ENCODE measurements around the gene AFMID.

DNA sequence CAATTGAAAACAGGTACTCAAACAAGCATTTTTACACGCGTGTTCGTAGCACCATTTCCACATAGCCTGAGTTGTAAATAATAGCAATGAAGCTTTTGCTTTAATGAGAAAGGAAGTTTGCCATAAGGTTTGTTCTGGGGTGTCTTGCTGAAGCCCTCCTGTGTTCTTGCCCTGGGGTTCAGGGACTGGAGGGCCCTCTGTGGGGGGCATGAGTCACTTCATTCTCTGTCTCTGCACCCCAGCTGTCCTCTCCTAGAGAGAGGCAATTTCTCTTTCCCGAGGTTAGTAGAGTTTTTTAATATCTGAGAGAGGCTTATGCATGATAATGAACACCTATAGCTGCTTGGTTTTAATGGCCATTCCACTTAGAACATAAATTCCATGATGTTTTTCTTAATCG, 9.6 kb downstream of the AFMID start:
- TF ChIP-seq, protein P1, sequence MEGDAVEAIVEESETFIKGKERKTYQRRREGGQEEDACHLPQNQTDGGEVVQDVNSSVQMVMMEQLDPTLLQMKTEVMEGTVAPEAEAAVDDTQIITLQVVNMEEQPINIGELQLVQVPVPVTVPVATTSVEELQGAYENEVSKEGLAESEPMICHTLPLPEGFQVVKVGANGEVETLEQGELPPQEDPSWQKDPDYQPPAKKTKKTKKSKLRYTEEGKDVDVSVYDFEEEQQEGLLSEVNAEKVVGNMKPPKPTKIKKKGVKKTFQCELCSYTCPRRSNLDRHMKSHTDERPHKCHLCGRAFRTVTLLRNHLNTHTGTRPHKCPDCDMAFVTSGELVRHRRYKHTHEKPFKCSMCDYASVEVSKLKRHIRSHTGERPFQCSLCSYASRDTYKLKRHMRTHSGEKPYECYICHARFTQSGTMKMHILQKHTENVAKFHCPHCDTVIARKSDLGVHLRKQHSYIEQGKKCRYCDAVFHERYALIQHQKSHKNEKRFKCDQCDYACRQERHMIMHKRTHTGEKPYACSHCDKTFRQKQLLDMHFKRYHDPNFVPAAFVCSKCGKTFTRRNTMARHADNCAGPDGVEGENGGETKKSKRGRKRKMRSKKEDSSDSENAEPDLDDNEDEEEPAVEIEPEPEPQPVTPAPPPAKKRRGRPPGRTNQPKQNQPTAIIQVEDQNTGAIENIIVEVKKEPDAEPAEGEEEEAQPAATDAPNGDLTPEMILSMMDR (IDR thresholded peaks at IDR 0.05; ENCODE audit: borderline replicate concordance, extremely low read depth, low read length, poor library complexity, severe bottlenecking) = no peak
- no peak for TF ChIP-seq EZH2 (IDR thresholded peaks at IDR 0.05; ENCODE audit: borderline replicate concordance, low read depth, low read length, severe bottlenecking)
